WTC11 (cell line): ENCODE results near the gene GPR149. TPM values are rescaled to one million over a fixed set of nuclear protein-coding genes. Genes with fewer than 3 reads are reported as not detected.

Experiments
- CDX4 ChIP-seq: fragments of 250-450 bp; sonication (Bioruptor Pico); IDR thresholded peaks from 2 replicates; pipeline ENCODE4 v1.9.0; 2021; ENCODE audit warnings: moderate library complexity, mild to moderate bottlenecking, inconsistent platforms, borderline replicate concordance
- CREM ChIP-seq: sonication (generic); formaldehyde crosslinking; IDR thresholded peaks from 2 replicates; pipeline ENCODE4 v1.8.1; 2022; ENCODE audit warnings: mild to moderate bottlenecking, missing genetic modification reagents, moderate library complexity
- E2F1 ChIP-seq: sonication (generic); formaldehyde crosslinking; IDR thresholded peaks from 2 replicates; pipeline ENCODE4 v1.8.0; 2022; ENCODE audit warnings: mild to moderate bottlenecking, missing genetic modification reagents
- ELF4 ChIP-seq: sonication (generic); formaldehyde crosslinking; IDR thresholded peaks from 2 replicates; pipeline ENCODE4 v1.8.1; 2022; ENCODE audit warnings: low read depth, mild to moderate bottlenecking, moderate library complexity, missing genetic modification reagents
- EMX1 ChIP-seq: fragments of 250-450 bp; sonication (Bioruptor Pico); IDR thresholded peaks from 2 replicates; pipeline ENCODE4 v1.8.0; 2021; ENCODE audit warnings: mild to moderate bottlenecking
- FOXP1 ChIP-seq: sonication (generic); formaldehyde crosslinking; IDR thresholded peaks from 2 replicates; pipeline ENCODE4 v1.8.0; 2022; ENCODE audit warnings: missing genetic modification reagents, mild to moderate bottlenecking, moderate library complexity, borderline replicate concordance
- FOXP4 ChIP-seq: sonication (generic); formaldehyde crosslinking; IDR thresholded peaks from 2 replicates; pipeline ENCODE4 v1.8.0; 2022; ENCODE audit warnings: mild to moderate bottlenecking, missing genetic modification reagents
- GRHL2 ChIP-seq: fragments of 250-450 bp; sonication (Bioruptor Pico); IDR thresholded peaks from 2 replicates; pipeline ENCODE4 v1.8.0; 2022; ENCODE audit warnings: mild to moderate bottlenecking, moderate library complexity; ENCODE audit not compliant: insufficient replicate concordance, severe bottlenecking
- IRF2 ChIP-seq: sonication (generic); formaldehyde crosslinking; IDR thresholded peaks from 2 replicates; pipeline ENCODE4 v1.8.0; 2022; ENCODE audit warnings: low read depth, missing genetic modification reagents, borderline replicate concordance
- KAT7 ChIP-seq: sonication (generic); formaldehyde crosslinking; IDR thresholded peaks from 2 replicates; pipeline ENCODE4 v1.8.1; 2023; ENCODE audit warnings: missing genetic modification reagents, mild to moderate bottlenecking, borderline replicate concordance
- MLX ChIP-seq: sonication (generic); formaldehyde crosslinking; IDR thresholded peaks from 2 replicates; pipeline ENCODE4 v1.8.1; 2023; ENCODE audit warnings: mild to moderate bottlenecking, missing genetic modification reagents, moderate library complexity
- MYBL2 ChIP-seq: sonication (generic); formaldehyde crosslinking; IDR thresholded peaks from 2 replicates; pipeline ENCODE4 v1.8.1; 2023; ENCODE audit warnings: mild to moderate bottlenecking, moderate library complexity, missing genetic modification reagents
- NFATC4 ChIP-seq: fragments of 250-450 bp; sonication (Bioruptor Pico); IDR thresholded peaks from 2 replicates; pipeline ENCODE4 v1.9.0; 2021; ENCODE audit warnings: mild to moderate bottlenecking
- NFE2L1 ChIP-seq: sonication (generic); formaldehyde crosslinking; IDR thresholded peaks from 2 replicates; pipeline ENCODE4 v1.8.1; 2023; ENCODE audit warnings: missing genetic modification reagents
- OVOL2 ChIP-seq: fragments of 250-450 bp; sonication (Bioruptor Pico); IDR thresholded peaks from 2 replicates; pipeline ENCODE4 v1.9.0; 2021; ENCODE audit warnings: mild to moderate bottlenecking, borderline replicate concordance
- SMAD3 ChIP-seq: sonication (generic); formaldehyde crosslinking; IDR thresholded peaks from 2 replicates; pipeline ENCODE4 v1.8.0; 2022; ENCODE audit warnings: missing genetic modification reagents, mild to moderate bottlenecking, borderline replicate concordance
- SOX15 ChIP-seq: fragments of 250-450 bp; sonication (Bioruptor Pico); IDR thresholded peaks from 2 replicates; pipeline ENCODE4 v1.9.0; 2021; ENCODE audit warnings: mild to moderate bottlenecking
- SP1 ChIP-seq: sonication (generic); formaldehyde crosslinking; conservative IDR thresholded peaks from 2 replicates; pipeline ENCODE4 v1.8.1; 2022; ENCODE audit warnings: missing genetic modification reagents
- TEAD1 ChIP-seq: sonication (generic); formaldehyde crosslinking; IDR thresholded peaks from 2 replicates; pipeline ENCODE4 v1.8.0; 2022; ENCODE audit warnings: mild to moderate bottlenecking, missing genetic modification reagents
- TEAD4 ChIP-seq: sonication (generic); formaldehyde crosslinking; IDR thresholded peaks from 2 replicates; pipeline ENCODE4 v1.8.0; 2022; ENCODE audit warnings: mild to moderate bottlenecking, missing genetic modification reagents
- TP53 ChIP-seq: sonication (generic); formaldehyde crosslinking; IDR thresholded peaks from 2 replicates; pipeline ENCODE4 v1.8.1; 2023; ENCODE audit warnings: mild to moderate bottlenecking, missing genetic modification reagents
- ZMAT4 ChIP-seq: fragments of 250-450 bp; sonication (Bioruptor Pico); IDR thresholded peaks from 2 replicates; pipeline ENCODE4 v1.9.0; 2021; ENCODE audit warnings: mild to moderate bottlenecking
- ZNF138 ChIP-seq: sonication (generic); formaldehyde crosslinking; conservative IDR thresholded peaks from 2 replicates; pipeline ENCODE4 v1.8.1; 2022; ENCODE audit warnings: mild to moderate bottlenecking, moderate library complexity, missing genetic modification reagents
- ZNF232 ChIP-seq: sonication (generic); formaldehyde crosslinking; IDR thresholded peaks from 2 replicates; pipeline ENCODE4 v1.8.0; 2022; ENCODE audit warnings: mild to moderate bottlenecking, missing genetic modification reagents
- ZNF317 ChIP-seq: sonication (generic); formaldehyde crosslinking; IDR thresholded peaks from 2 replicates; pipeline ENCODE4 v1.8.1; 2023; ENCODE audit warnings: low read depth, mild to moderate bottlenecking, moderate library complexity, missing genetic modification reagents, borderline replicate concordance
- ZNF416 ChIP-seq: fragments of 250-450 bp; sonication (Bioruptor Pico); IDR thresholded peaks from 2 replicates; pipeline ENCODE4 v1.9.0; 2021; ENCODE audit warnings: mild to moderate bottlenecking, inconsistent platforms
- ZNF423 ChIP-seq: fragments of 250-450 bp; sonication (Bioruptor Pico); IDR thresholded peaks from 2 replicates; pipeline ENCODE4 v2.1.2; 2022; ENCODE audit warnings: mild to moderate bottlenecking, moderate library complexity
- ZNF532 ChIP-seq: fragments of 250-450 bp; sonication (Bioruptor Pico); IDR thresholded peaks from 2 replicates; pipeline ENCODE4 v1.9.0; 2021; ENCODE audit warnings: mild to moderate bottlenecking, borderline replicate concordance
- ZNF671 ChIP-seq: fragments of 250-450 bp; sonication (Bioruptor Pico); IDR thresholded peaks from 2 replicates; pipeline ENCODE4 v1.8.0; 2021; ENCODE audit warnings: mild to moderate bottlenecking
- total RNA-seq: library from RNA; stranded (reverse); gene quantifications from 3 replicates; pipeline ENCODE4 v1.2.3, GENCODE V29; 2021

The GPR149 gene
- total RNA-seq, 1 experiment from 2014 or later, result not detected

- no peak for TF ChIP-seq EMX1 (CRISPR knock-in tag)
- TF ChIP-seq ZNF671 (CRISPR knock-in tag), result no peak
- TF ChIP-seq NFATC4, result no peak
- no peak for TF ChIP-seq ZNF423 (CRISPR knock-in tag)
- no peak for TF ChIP-seq KAT7 (CRISPR knock-in tag)
- TF ChIP-seq ZNF317, result no peak
- TF ChIP-seq ZMAT4 (CRISPR knock-in tag), result no peak
- no peak for TF ChIP-seq OVOL2
- peak; percentile 64 for TF ChIP-seq TEAD1 (CRISPR knock-in tag)
- TF ChIP-seq ELF4 (CRISPR knock-in tag), result no peak
- TF ChIP-seq E2F1 (CRISPR knock-in tag), result no peak
- TF ChIP-seq IRF2, result no peak
- TF ChIP-seq NFE2L1 (CRISPR knock-in tag), result no peak; the same call in 1 of the 2 replicates
- TF ChIP-seq FOXP1 (CRISPR knock-in tag), result peak; percentile 63; the same call in 1 of the 2 replicates
- TF ChIP-seq MLX (CRISPR knock-in tag), result no peak
- no peak for TF ChIP-seq GRHL2 (CRISPR knock-in tag)
- TF ChIP-seq FOXP4, result no peak
- TF ChIP-seq ZNF138 (CRISPR knock-in tag), result no peak
- TF ChIP-seq ZNF532, result no peak
- no peak for TF ChIP-seq SOX15 (CRISPR knock-in tag)
- no peak for TF ChIP-seq ZNF416 (CRISPR knock-in tag)
- TF ChIP-seq CDX4 (CRISPR knock-in tag), result no peak
- no peak for TF ChIP-seq TEAD4
- no peak for TF ChIP-seq ZNF232 (CRISPR knock-in tag)
- TF ChIP-seq MYBL2 (CRISPR knock-in tag), result 0 out of 2 replicates have a peak, but pooled peaks have one; percentile 16
- TF ChIP-seq SP1, result peak; percentile 88
- no peak for TF ChIP-seq TP53 (CRISPR knock-in tag)
- TF ChIP-seq CREM (CRISPR knock-in tag), result peak; percentile 90
- no peak for TF ChIP-seq SMAD3
These were observed 105.9 kb downstream of the GPR149 start, which contains the start of gene DHX36 (continued) for GRCh38 chr3:154323891-154324738.
